Stimulated activated CD4-positive, alpha-beta T cell treated with anti-CD3 and anti-CD28 coated beads, Interleukin-1b, Interleukin-23, amount 100 ng/mL, for 1 hour (primary cell): ENCODE data around the gene LMAN2.
A peak's percentile ranks its signal among the peaks of the same experiment; 100 is the strongest.

ENCODE experiments used
- DNase-seq, 2 donors: peaks; one replicate each; pipeline ENCODE4 v3.0.0-alpha.2; 2020; ENCODE audit warnings: low read depth in 2 of 2

Gene LMAN2

GRCh38 chr5:177327539-177328522 lies 23.6 kb downstream of the LMAN2 start:
- no peak for DNase-seq

- DNase-seq, result no peak
Observed at GRCh38 chr5:177325868-177326381, 25.5 kb downstream of the LMAN2 start.

GRCh38 chr5:177320879-177321278 lies 30.6 kb downstream of the LMAN2 start:
- DNase-seq, result no peak

GRCh38 chr5:177319913-177320588 lies 31.4 kb downstream of the LMAN2 start:
- no peak for DNase-seq

- peak; percentile 42 to 59 for DNase-seq
Observed at GRCh38 chr5:177317959-177318377, 33.5 kb downstream of the LMAN2 start.

- DNase-seq, result no peak
Observed at GRCh38 chr5:177316005-177316404, 35.5 kb downstream of the LMAN2 start.

GRCh38 chr5:177315411-177315810 lies 36.1 kb downstream of the LMAN2 start:
- no peak for DNase-seq

GRCh38 chr5:177314376-177315342 lies 36.8 kb downstream of the LMAN2 start:
- no peak for DNase-seq

- no peak for DNase-seq
Observed at GRCh38 chr5:177313561-177314259, 37.8 kb downstream of the LMAN2 start.

GRCh38 chr5:177312649-177313181 lies 38.8 kb downstream of the LMAN2 start:
- DNase-seq, result no peak

GRCh38 chr5:177311723-177312648 lies 39.5 kb downstream of the LMAN2 start, which contains the start of gene MXD3:
Gene MXD3 (minus strand): TSS chr5:177311898. CDS start chr5:177311830, 68 bp downstream.
- peak; percentile 85 to 92 for DNase-seq

GRCh38 chr5:177311392-177311722 lies 40.1 kb downstream of the LMAN2 start:
- no peak for DNase-seq

GRCh38 chr5:177310757-177311391 lies 40.6 kb downstream of the LMAN2 start:
- DNase-seq, result no peak

- no peak for DNase-seq
Observed at GRCh38 chr5:177310332-177310731, 41.1 kb downstream of the LMAN2 start.

GRCh38 chr5:177309351-177310191 lies 41.9 kb downstream of the LMAN2 start:
- peak; percentile 44 to 46 for DNase-seq

- DNase-seq, result no peak
Observed at GRCh38 chr5:177308740-177309139, 42.7 kb downstream of the LMAN2 start.

GRCh38 chr5:177307544-177308363 lies 43.7 kb downstream of the LMAN2 start:
- DNase-seq, result no peak
